Breast epithelium (tissue), 4 donors: ENCODE data around the gene CBX1. TPM values are rescaled to one million over a fixed set of nuclear protein-coding genes. Genes with fewer than 3 reads are reported as not detected.

Experiments used
- DNase-seq, 2 donors: peaks; one replicate each; pipeline ENCODE4 v3.0.0-alpha.2; 2019; ENCODE audit warnings: low spot score in 2 of 2
- H3K27ac ChIP-seq, 2 donors: fragments of 200-600 bp; sonication (generic) in 1 of 2; one replicate each; pipeline ENCODE4 v1.5.1; 2016 to 2019; ENCODE audit warnings: mild to moderate bottlenecking in 1 of 2
- H3K27me3 ChIP-seq, 2 donors: fragments of 200-600 bp; sonication (generic) in 1 of 2; one replicate each; pipeline versions ENCODE4 v1.5.1 to v1.6.0; 2017 to 2019; ENCODE audit warnings: control low read depth in 1 of 2, mild to moderate bottlenecking in 1 of 2
- H3K36me3 ChIP-seq: fragments of 200-600 bp; one replicate; pipeline ENCODE4 v1.5.1; 2019
- H3K4me1 ChIP-seq, 2 donors: fragments of 200-600 bp; sonication (generic); one replicate each; pipeline ENCODE4 v1.5.1; 2016 to 2019; ENCODE audit warnings: control low read depth in 1 of 2
- H3K4me3 ChIP-seq, 3 donors: fragments of 200-600 bp; sonication (generic); 1 replicate in 2 of 3; 2 replicates in 1 of 3; pipeline ENCODE4 v1.5.1; 2016 to 2019; ENCODE audit warnings: mild to moderate bottlenecking in 3 of 3, moderate library complexity in 2 of 3
- H3K9me3 ChIP-seq, 2 donors: fragments of 200-600 bp; sonication (generic) in 1 of 2; one replicate each; pipeline ENCODE4 v1.5.1; 2016 to 2019; ENCODE audit warnings: control low read depth in 1 of 2
- POLR2A ChIP-seq: fragments of 450-650 bp; IDR thresholded peaks from one replicate; pipeline ENCODE4 v1.6.1; 2016; ENCODE audit warnings: antibody characterized with exemption, mild to moderate bottlenecking, moderate library complexity
- POLR2AphosphoS5 ChIP-seq, 3 donors: sonication (generic); formaldehyde crosslinking; IDR thresholded peaks; one replicate each; pipeline ENCODE4 v1.6.1; 2017; ENCODE audit warnings: antibody characterized with exemption in 3 of 3
- intact Hi-C: fragments of 100-400 bp; cut with DNase I; formaldehyde crosslinking; loops from one replicate; pipeline ENCODE4 v1.15.1; 2023; ENCODE audit warnings: low total_unique reads
- total RNA-seq, 3 donors: library from RNA; depleted of rRNA; stranded (reverse); fragments of >200 nt; gene quantifications; one replicate each; pipeline ENCODE4 v1.1.0, GENCODE V29; 2016
- TF ChIP-seq, protein P1 (sequence below), 3 donors: fragments of 450-650 bp; IDR thresholded peaks; one replicate each; pipeline ENCODE4 v1.5.1; 2016 to 2017; ENCODE audit warnings: antibody characterized with exemption in 3 of 3, mild to moderate bottlenecking in 3 of 3, moderate library complexity in 3 of 3

The CBX1 gene
- total RNA-seq, 3 donors from 2014 or later: 29.0 to 45.8 (median 45.2) TPM

DNA sequence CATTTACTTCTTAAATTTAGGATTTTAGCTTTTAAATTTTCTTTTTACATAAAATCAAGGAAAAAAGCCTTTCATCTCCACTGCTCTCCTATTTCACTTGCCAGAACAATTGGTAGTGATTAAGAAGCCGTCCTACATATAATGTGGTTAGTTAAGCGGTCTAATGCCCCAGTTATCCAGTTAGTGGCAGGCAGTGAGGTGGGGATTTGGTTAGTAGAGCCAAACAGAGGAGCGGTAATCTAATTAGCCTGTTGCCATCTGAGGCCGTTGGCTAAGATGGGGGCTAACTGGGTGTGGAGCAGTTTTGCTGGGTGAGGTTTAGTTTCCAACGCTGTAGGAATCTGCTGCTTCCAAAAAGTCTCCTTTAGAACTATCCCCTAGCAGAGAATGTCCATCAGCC lies 28.7 kb upstream of the CBX1 start:
- intact Hi-C loops: loop anchor here (1.0 kb wide), 1 partner anchor 8 kb away; no protein-coding TSS in a partner anchor
- H3K36me3 ChIP-seq: no peaks in the 10 kb centered on the region
- no peak overlapping the region for H3K27ac ChIP-seq
- TF ChIP-seq, protein P1, sequence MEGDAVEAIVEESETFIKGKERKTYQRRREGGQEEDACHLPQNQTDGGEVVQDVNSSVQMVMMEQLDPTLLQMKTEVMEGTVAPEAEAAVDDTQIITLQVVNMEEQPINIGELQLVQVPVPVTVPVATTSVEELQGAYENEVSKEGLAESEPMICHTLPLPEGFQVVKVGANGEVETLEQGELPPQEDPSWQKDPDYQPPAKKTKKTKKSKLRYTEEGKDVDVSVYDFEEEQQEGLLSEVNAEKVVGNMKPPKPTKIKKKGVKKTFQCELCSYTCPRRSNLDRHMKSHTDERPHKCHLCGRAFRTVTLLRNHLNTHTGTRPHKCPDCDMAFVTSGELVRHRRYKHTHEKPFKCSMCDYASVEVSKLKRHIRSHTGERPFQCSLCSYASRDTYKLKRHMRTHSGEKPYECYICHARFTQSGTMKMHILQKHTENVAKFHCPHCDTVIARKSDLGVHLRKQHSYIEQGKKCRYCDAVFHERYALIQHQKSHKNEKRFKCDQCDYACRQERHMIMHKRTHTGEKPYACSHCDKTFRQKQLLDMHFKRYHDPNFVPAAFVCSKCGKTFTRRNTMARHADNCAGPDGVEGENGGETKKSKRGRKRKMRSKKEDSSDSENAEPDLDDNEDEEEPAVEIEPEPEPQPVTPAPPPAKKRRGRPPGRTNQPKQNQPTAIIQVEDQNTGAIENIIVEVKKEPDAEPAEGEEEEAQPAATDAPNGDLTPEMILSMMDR (IDR thresholded peaks at IDR 0.05): no peak
- TF ChIP-seq POLR2A (no peak), POLR2AphosphoS5 (IDR thresholded peaks at IDR 0.05) (no peak)
- H3K4me3 ChIP-seq: no peak overlapping the region
- no peak for DNase-seq
- H3K27me3 ChIP-seq: no peaks in the 10 kb centered on the region
- H3K9me3 ChIP-seq: no peaks in the 10 kb centered on the region
- H3K4me1 ChIP-seq: no peaks in the 10 kb centered on the region

DNA sequence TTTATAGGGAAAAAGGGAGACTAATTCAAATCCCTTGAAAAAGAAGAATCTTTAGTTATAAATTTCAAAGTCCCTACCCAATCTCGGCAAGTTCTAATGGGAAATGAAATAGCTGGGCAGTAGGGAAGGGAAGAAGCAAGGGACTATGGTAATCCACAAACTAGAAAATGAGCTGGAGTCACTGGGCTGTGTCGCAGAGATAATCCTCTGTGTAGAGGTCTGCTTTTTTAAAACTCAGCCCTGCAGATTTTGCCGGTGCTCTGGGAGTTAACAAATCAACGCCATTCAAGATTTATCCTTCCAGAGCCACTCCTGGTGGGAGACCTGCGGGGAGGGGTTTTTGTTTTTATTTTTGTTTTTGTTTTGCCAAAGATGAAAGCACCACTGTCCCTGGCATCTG lies 27.1 kb upstream of the CBX1 start:
- TF ChIP-seq, protein P1 (IDR thresholded peaks at IDR 0.05): no peak
- TF ChIP-seq POLR2A (no peak), POLR2AphosphoS5 (IDR thresholded peaks at IDR 0.05) (no peak)
- no peaks in the 10 kb centered on the region for H3K36me3 ChIP-seq
- no peak for DNase-seq
- intact Hi-C loops: no loop called here
- no peaks in the 10 kb centered on the region for H3K9me3 ChIP-seq
- no peak overlapping the region for H3K27ac ChIP-seq
- H3K4me1 ChIP-seq: no peaks in the 10 kb centered on the region
- H3K4me3 ChIP-seq: no peak overlapping the region
- H3K27me3 ChIP-seq: no peaks in the 10 kb centered on the region

GRCh38 chr17:48127371-48128051 lies 26.2 kb upstream of the CBX1 start:
- no peaks in the 10 kb centered on the region for H3K36me3 ChIP-seq
- peak in 1 of 2 donors; percentile 78 for DNase-seq
- TF ChIP-seq POLR2A (no peak), POLR2AphosphoS5 (IDR thresholded peaks at IDR 0.05) (no peak)
- TF ChIP-seq, protein P1 (IDR thresholded peaks at IDR 0.05): no peak
- H3K9me3 ChIP-seq: no peaks in the 10 kb centered on the region
- no peaks in the 10 kb centered on the region for H3K27me3 ChIP-seq
- peak overlapping the region; percentile 68 to 71 for H3K27ac ChIP-seq
- H3K4me1 ChIP-seq: no peaks in the 10 kb centered on the region
- H3K4me3 ChIP-seq: no peak overlapping the region
- intact Hi-C loops: no loop called here

- H3K9me3 ChIP-seq: no peaks in the 10 kb centered on the region
- peak overlapping the region in 1 of 2 donors; percentile 10 for H3K27ac ChIP-seq
- no peaks in the 10 kb centered on the region for H3K36me3 ChIP-seq
- no peaks in the 10 kb centered on the region for H3K4me1 ChIP-seq
- no peaks in the 10 kb centered on the region for H3K27me3 ChIP-seq
- TF ChIP-seq POLR2A (no peak), POLR2AphosphoS5 (IDR thresholded peaks at IDR 0.05) (no peak)
- TF ChIP-seq, protein P1 (IDR thresholded peaks at IDR 0.05): no peak
- intact Hi-C loops: no loop called here
- DNase-seq: no peak
- no peak overlapping the region for H3K4me3 ChIP-seq
Observed at GRCh38 chr17:48126532-48126850, 25.2 kb upstream of the CBX1 start.

- TF ChIP-seq, protein P1 (IDR thresholded peaks at IDR 0.05): no peak
- TF ChIP-seq POLR2AphosphoS5 (IDR thresholded peaks at IDR 0.05) (no peak), POLR2A (no peak)
- Histone ChIP-seq H3K4me1 (no peaks in the 10 kb centered on the region), H3K36me3 (no peaks in the 10 kb centered on the region), H3K27me3 (no peaks in the 10 kb centered on the region), H3K9me3 (no peaks in the 10 kb centered on the region), H3K27ac (peak overlapping the region in 1 of 2 donors; percentile 10), H3K4me3 (no peak overlapping the region)
- no peak for DNase-seq
- intact Hi-C loops: no loop called here
Observed at GRCh38 chr17:48125829-48126531, 24.7 kb upstream of the CBX1 start.
